Kidney (tissue), 14 donors: ENCODE data around the gene ZBTB8OS. TPM values are rescaled to one million over a fixed set of nuclear protein-coding genes. Genes with fewer than 3 reads are reported as not detected.

Experiments
- DNase-seq, 5 donors: peaks; one replicate each; pipeline ENCODE4 v3.0.0-alpha.2; 2013 to 2020
- FAIRE-seq: peaks from 2 replicates; lab custom pipeline; 2012; peaks lifted over from hg19 to GRCh38; lab: Jason Lieb, UNC
- H3K27ac ChIP-seq, 2 donors: one replicate each; pipeline ENCODE4 v1.7.0; 2013; ENCODE audit warnings: low read depth in 2 of 2, low read length in 2 of 2, inconsistent platforms in 1 of 2
- H3K27me3 ChIP-seq: one replicate; pipeline ENCODE4 v1.7.1; 2013; ENCODE audit warnings: low read length, inconsistent platforms; ENCODE audit not compliant: control insufficient read depth, insufficient read depth
- H3K36me3 ChIP-seq, 3 donors: one replicate each; pipeline versions ENCODE4 v1.7.0 to v1.7.1; 2013; ENCODE audit warnings: low read length in 3 of 3, control low read depth in 1 of 3, inconsistent platforms in 1 of 3; ENCODE audit not compliant: insufficient read depth in 3 of 3, control insufficient read depth in 2 of 3
- H3K4me1 ChIP-seq, 3 donors: one replicate each; pipeline versions ENCODE4 v1.7.0 to v1.7.1; 2013; ENCODE audit warnings: low read length in 3 of 3, inconsistent platforms in 1 of 3, low read depth in 1 of 3; ENCODE audit not compliant: control insufficient read depth in 2 of 3, insufficient read depth in 2 of 3
- H3K4me3 ChIP-seq, 3 donors: one replicate each; pipeline versions ENCODE4 v1.7.0 to v1.8.1; 2013; ENCODE audit warnings: low read length in 3 of 3, control low read depth in 1 of 3, inconsistent platforms in 1 of 3
- H3K9ac ChIP-seq, 3 donors: one replicate each; pipeline versions ENCODE4 v1.7.0 to v1.7.1; 2013; ENCODE audit warnings: low read length in 3 of 3, control low read depth in 1 of 3, inconsistent platforms in 1 of 3
- H3K9me3 ChIP-seq, 3 donors: one replicate each; pipeline versions ENCODE4 v1.7.0 to v1.7.1; 2013; ENCODE audit warnings: low read length in 3 of 3, control low read depth in 1 of 3, inconsistent platforms in 1 of 3; ENCODE audit not compliant: control insufficient read depth in 2 of 3, insufficient read depth in 1 of 3
- intact Hi-C: fragments of 100-400 bp; cut with DNase I; formaldehyde crosslinking; loops from one replicate; pipeline ENCODE4 v1.11.1; 2022
- polyA plus RNA-seq: library from polyadenylated mRNA; stranded (reverse); fragments of 350-450 nt; fragmentation: Illumina TruSeq; extraction: RNeasy Lipid Tissue Mini Kit (QIAGEN cat#74804); gene quantifications from one replicate; pipeline ENCODE4 v1.2.3, GENCODE V29; 2014; ENCODE audit warnings: low read depth, low replicate concordance; ENCODE audit not compliant: insufficient read depth
- total RNA-seq: library from RNA; stranded (reverse); fragmentation: NEBNext Ultra II Directional; extraction: Animal tissue kit (Norgen Biotek cat#: 25700); gene quantifications from one replicate; pipeline ENCODE4 v1.2.1, GENCODE V29; 2021
- TF ChIP-seq, protein P1 (sequence below): IDR thresholded peaks from 3 replicates; pipeline ENCODE4 v1.5.1; 2012; ENCODE audit warnings: mild to moderate bottlenecking, moderate library complexity, borderline replicate concordance; ENCODE audit not compliant: insufficient read depth; ENCODE audit errors: extremely low read depth
- donor health status: control.
- donor health status: control.
- donor health status: control.
- donor health status: control.
- donor health status: control.
- donor health status: DM: yes; HTN: yes; CAD: no.
- donor health status: Normal renal cell carcinoma (clear cell type).

ZBTB8OS gene
- total and polyA plus RNA-seq, 2 donors from 2014 or later: 39.0 to 62.3 TPM

DNA sequence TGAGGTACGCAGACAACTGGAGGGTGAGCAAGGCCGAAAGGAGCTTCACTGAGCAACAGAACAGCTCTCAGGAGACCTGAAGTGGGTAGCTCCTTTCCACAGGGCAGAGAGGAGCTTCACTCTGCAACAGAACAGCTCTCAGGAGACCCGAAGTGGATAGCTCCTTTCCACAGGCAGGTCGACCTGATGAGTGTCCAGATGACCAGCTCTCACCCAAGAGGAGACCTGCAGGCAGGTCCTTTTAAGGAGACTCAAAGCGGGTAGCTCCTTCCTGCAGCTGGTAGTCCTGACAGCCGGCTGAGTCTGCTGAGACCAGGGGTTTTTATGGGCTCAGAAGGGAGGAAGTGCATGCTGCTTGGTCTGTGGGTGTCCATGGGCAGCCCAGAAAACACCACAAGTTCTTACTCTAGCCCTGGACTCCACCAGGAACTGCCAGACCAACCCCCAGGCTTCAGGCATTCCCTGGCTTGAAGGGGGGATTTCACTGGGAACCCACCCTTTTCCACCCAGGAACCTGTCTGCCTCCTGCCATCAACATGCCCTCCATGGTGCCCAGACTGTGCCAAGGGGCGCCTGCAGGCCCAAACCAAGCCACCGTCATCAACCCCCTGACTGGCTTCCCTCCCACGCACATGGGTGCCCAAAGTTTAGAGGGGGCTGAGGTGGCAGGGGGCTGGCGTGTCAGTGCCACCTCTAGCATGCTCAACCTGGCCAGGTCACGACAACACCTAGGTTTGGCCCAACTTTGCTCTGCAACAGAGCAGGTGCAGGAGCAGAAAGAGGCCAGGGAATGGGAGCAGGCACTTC, 43.6 kb downstream of the ZBTB8OS start:
- Histone ChIP-seq H3K4me3 (no peak overlapping the region), H3K27ac (no peak overlapping the region), H3K4me1 (no peaks in the 10 kb centered on the region), H3K27me3 (no peaks in the 10 kb centered on the region), H3K9me3 (no peaks in the 10 kb centered on the region), H3K9ac (no peak overlapping the region), H3K36me3 (no peaks in the 10 kb centered on the region)
- FAIRE-seq: no peak
- intact Hi-C loops: no loop called here
- DNase-seq: no peak
- TF ChIP-seq, protein P1, sequence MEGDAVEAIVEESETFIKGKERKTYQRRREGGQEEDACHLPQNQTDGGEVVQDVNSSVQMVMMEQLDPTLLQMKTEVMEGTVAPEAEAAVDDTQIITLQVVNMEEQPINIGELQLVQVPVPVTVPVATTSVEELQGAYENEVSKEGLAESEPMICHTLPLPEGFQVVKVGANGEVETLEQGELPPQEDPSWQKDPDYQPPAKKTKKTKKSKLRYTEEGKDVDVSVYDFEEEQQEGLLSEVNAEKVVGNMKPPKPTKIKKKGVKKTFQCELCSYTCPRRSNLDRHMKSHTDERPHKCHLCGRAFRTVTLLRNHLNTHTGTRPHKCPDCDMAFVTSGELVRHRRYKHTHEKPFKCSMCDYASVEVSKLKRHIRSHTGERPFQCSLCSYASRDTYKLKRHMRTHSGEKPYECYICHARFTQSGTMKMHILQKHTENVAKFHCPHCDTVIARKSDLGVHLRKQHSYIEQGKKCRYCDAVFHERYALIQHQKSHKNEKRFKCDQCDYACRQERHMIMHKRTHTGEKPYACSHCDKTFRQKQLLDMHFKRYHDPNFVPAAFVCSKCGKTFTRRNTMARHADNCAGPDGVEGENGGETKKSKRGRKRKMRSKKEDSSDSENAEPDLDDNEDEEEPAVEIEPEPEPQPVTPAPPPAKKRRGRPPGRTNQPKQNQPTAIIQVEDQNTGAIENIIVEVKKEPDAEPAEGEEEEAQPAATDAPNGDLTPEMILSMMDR: no peak

DNA sequence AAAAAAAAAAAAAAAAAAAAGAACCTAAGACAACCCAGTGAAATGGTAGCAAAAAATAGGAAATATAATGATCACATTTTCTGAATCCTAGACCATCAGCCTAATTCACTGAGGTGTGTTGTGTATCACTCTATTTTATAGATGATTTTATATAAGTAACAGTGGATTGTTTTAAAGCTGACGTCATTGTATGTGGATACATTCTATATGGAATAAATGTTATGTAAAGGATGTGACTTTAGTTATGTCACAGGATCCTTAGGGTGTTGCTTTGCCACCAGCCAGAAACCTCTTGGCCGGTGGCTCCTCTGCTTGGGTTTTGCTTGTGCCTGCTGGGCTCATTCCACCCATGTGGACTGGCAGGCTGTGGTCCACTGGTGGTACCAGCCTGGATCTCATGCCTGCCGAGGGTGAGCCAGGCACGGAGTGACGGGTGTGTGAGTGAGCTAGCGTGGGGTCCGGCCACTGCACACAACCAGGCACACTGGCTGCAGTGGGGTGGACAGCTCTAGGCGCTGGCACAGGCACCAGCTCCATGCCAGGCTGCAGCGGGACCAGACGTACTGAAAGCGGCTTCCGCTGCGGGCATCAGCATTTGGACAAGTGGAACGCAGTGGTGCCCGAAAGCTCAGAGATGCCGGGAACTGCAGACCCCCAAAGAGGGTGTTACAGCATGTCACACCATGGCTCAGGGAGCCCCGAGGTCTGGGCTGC, 44.5 kb downstream of the ZBTB8OS start:
- FAIRE-seq (no peak), DNase-seq (no peak)
- Histone ChIP-seq H3K9ac (no peak overlapping the region), H3K9me3 (no peaks in the 10 kb centered on the region), H3K27ac (no peak overlapping the region), H3K27me3 (no peaks in the 10 kb centered on the region), H3K4me1 (no peaks in the 10 kb centered on the region), H3K4me3 (no peak overlapping the region), H3K36me3 (no peaks in the 10 kb centered on the region)
- TF ChIP-seq, protein P1: no peak
- intact Hi-C loops: no loop called here

DNA sequence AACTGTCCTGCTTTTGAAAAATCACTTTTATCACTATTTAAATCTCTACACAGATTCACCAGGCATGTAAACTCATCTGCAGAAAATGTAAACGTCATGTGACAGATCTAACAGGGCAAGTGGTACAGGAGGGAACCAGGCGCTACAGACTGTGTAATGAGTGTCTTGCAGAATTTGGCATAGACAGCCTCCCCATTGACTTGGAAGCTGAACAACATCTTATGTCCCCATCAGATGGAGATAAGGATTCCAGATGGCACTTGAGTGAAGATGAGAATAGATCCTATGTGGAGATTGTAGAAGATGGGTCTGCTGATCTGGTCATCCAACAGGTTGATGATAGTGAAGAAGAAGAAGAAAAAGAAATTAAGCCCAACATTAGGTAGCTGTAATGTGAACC, 50.3 kb downstream of the ZBTB8OS start:
- intact Hi-C loops: no loop called here
- Histone ChIP-seq H3K4me1 (no peaks in the 10 kb centered on the region), H3K9me3 (no peaks in the 10 kb centered on the region), H3K27me3 (no peaks in the 10 kb centered on the region), H3K4me3 (no peak overlapping the region), H3K9ac (no peak overlapping the region), H3K36me3 (no peaks in the 10 kb centered on the region), H3K27ac (no peak overlapping the region)
- DNase-seq (no peak), FAIRE-seq (no peak)
- TF ChIP-seq, protein P1: no peak
